Globus pallidus (tissue), 1 donor: ENCODE data around the gene ZBTB46.
"Not testable (repeated sequence)": the region's sequence is repeated elsewhere in the genome, so short reads cannot be mapped to it uniquely, and the experiment has no call there.

Experiments used
- DNase-seq: peaks from one replicate; pipeline ENCODE4 v3.0.0-alpha.2; 2015; ENCODE audit warnings: low spot score

The ZBTB46 gene

GRCh38 chr20:63787302-63787701 is 43.8 kb downstream of the ZBTB46 start:
- DNase-seq: no peak

- no peak for DNase-seq
Measured at GRCh38 chr20:63785691-63786131, 45.4 kb downstream of the ZBTB46 start.

GRCh38 chr20:63783970-63784369 is 47.1 kb downstream of the ZBTB46 start:
- no peak for DNase-seq

- DNase-seq: no peak
Measured at GRCh38 chr20:63782521-63782971, 48.5 kb downstream of the ZBTB46 start.

GRCh38 chr20:63782051-63782471 is 49.0 kb downstream of the ZBTB46 start:
- DNase-seq: no peak

GRCh38 chr20:63781181-63781580 is 49.9 kb downstream of the ZBTB46 start:
- no peak for DNase-seq

- no peak for DNase-seq
Measured at GRCh38 chr20:63778857-63779256, 52.2 kb downstream of the ZBTB46 start.

GRCh38 chr20:63778034-63778752 is 52.9 kb downstream of the ZBTB46 start:
- no peak for DNase-seq

- DNase-seq: no peak
Measured at GRCh38 chr20:63777614-63778013, 53.5 kb downstream of the ZBTB46 start.

GRCh38 chr20:63776875-63777274 is 54.2 kb downstream of the ZBTB46 start:
- not testable (repeated sequence) for DNase-seq

GRCh38 chr20:63775096-63775978 is 55.7 kb downstream of the ZBTB46 start:
- peak; percentile 14 for DNase-seq

- no peak for DNase-seq
Measured at GRCh38 chr20:63774306-63774705, 56.8 kb downstream of the ZBTB46 start.

GRCh38 chr20:63773571-63774241 is 57.4 kb downstream of the ZBTB46 start:
- no peak for DNase-seq

GRCh38 chr20:63772781-63773518 is 58.1 kb downstream of the ZBTB46 start:
- no peak for DNase-seq

GRCh38 chr20:63771046-63771707 is 59.9 kb downstream of the ZBTB46 start:
- no peak for DNase-seq

GRCh38 chr20:63769891-63770474 is 61.1 kb downstream of the ZBTB46 start:
- no peak for DNase-seq

GRCh38 chr20:63768591-63769515 is 62.2 kb downstream of the ZBTB46 start:
- no peak for DNase-seq

- no peak for DNase-seq
Measured at GRCh38 chr20:63767886-63768285, 63.2 kb downstream of the ZBTB46 start.

- DNase-seq: no peak
Measured at GRCh38 chr20:63767456-63767855, 63.6 kb downstream of the ZBTB46 start.
